Nephron progenitor cell (in vitro differentiated cells): ENCODE measurements around the gene SKIC8.

ENCODE experiments used
- DNase-seq: peaks from one replicate; pipeline ENCODE4 v3.0.0; 2021
- H3K27ac Mint-ChIP-seq: 2 replicates; pipeline ENCODE4 v1.8.0; 2021; ENCODE audit warnings: mild to moderate bottlenecking, moderate library complexity, mixed read lengths
- H3K27me3 Mint-ChIP-seq: 2 replicates; pipeline ENCODE4 v1.8.0; 2021; ENCODE audit warnings: mild to moderate bottlenecking, low read depth, mixed read lengths; ENCODE audit not compliant: poor library complexity
- H3K36me3 Mint-ChIP-seq: 2 replicates; pipeline ENCODE4 v1.8.0; 2021; ENCODE audit warnings: low read depth, mixed read lengths
- H3K4me1 Mint-ChIP-seq: 2 replicates; pipeline ENCODE4 v1.8.0; 2021; ENCODE audit warnings: mixed read lengths
- H3K4me3 Mint-ChIP-seq: 2 replicates; pipeline ENCODE4 v1.8.0; 2021; ENCODE audit warnings: mild to moderate bottlenecking, moderate library complexity, mixed read lengths
- H3K9me3 Mint-ChIP-seq: 2 replicates; pipeline ENCODE4 v1.8.0; 2021; ENCODE audit warnings: mild to moderate bottlenecking, moderate library complexity, mixed read lengths
- TF ChIP-seq, protein P1 (sequence below): fragments of 200-600 bp; sonication (generic); IDR thresholded peaks from 2 replicates; pipeline ENCODE4 v1.5.0; 2021; ENCODE audit warnings: antibody characterized with exemption

Gene SKIC8

DNA sequence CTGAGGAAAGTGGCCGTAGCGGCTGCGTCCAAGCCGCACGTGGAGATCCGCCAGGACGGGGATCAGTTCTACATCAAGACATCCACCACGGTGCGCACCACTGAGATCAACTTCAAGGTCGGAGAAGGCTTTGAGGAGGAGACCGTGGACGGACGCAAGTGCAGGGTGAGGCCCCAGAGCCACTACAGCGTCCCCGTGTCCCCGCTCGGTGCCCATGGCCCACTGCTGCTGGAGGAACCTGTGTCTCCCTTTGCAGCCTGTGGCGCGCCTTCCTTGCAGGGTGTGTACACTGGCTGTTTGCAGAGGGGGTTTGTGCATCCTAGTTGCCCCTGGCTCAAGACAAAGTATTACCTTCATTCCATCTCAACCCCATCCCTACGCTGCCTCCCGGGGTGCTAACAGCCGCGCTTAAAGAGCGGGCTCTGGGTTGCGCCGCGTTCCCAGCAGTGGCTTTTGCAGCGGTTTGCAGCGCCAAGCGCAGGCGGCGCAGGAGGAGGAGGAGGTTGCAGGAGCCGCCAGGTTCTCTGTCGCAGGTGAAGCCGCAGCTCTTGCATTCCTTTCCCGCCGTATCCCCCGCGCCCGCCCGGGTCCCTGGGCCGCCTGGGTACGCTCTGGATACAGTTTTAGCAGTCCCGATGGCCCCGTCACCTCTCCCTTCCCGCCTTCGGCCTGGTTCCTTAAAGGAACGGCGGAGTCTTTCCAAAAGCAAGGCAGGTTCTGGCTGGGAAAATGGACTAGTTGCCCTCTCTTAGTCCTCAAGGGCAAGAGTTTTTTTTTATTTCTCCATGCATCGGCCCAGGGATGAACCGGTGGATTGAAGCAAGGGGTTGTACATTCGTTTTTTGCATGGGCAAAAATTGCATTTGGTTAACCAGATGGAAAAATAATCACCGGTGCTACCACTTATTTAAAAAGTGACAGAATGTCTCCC, 41.9 kb upstream of the SKIC8 start:
- no peaks in the 10 kb centered on the region for H3K27me3 Mint-ChIP-seq
- TF ChIP-seq, protein P1, sequence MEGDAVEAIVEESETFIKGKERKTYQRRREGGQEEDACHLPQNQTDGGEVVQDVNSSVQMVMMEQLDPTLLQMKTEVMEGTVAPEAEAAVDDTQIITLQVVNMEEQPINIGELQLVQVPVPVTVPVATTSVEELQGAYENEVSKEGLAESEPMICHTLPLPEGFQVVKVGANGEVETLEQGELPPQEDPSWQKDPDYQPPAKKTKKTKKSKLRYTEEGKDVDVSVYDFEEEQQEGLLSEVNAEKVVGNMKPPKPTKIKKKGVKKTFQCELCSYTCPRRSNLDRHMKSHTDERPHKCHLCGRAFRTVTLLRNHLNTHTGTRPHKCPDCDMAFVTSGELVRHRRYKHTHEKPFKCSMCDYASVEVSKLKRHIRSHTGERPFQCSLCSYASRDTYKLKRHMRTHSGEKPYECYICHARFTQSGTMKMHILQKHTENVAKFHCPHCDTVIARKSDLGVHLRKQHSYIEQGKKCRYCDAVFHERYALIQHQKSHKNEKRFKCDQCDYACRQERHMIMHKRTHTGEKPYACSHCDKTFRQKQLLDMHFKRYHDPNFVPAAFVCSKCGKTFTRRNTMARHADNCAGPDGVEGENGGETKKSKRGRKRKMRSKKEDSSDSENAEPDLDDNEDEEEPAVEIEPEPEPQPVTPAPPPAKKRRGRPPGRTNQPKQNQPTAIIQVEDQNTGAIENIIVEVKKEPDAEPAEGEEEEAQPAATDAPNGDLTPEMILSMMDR: no peak
- peak overlapping the region; percentile 71 for H3K4me3 Mint-ChIP-seq
- peaks cover 16% of the 10 kb centered on the region for H3K4me1 Mint-ChIP-seq
- DNase-seq: peak; percentile 55
- no peaks in the 10 kb centered on the region for H3K9me3 Mint-ChIP-seq
- H3K36me3 Mint-ChIP-seq: no peaks in the 10 kb centered on the region
- H3K27ac Mint-ChIP-seq: no peak overlapping the region

GRCh38 chr15:78340231-78341056, 41.0 kb upstream of the SKIC8 start, which contains the start of gene CRABP1:
TSS of gene CRABP1 (plus strand) at chr15:78340353. CDS start at chr15:78340429, 76 bp downstream.
- Mint-ChIP-seq H3K27ac (no peak within 1 kb of the TSS), H3K4me1 (peaks cover 12% of the 10 kb centered on the region), H3K9me3 (no peaks in the 10 kb centered on the region), H3K27me3 (no peaks in the 10 kb centered on the region), H3K36me3 (no peaks in the 10 kb centered on the region), H3K4me3 (peak within 1 kb of the TSS; percentile 71)
- TF ChIP-seq, protein P1: no peak
- DNase-seq: peak; percentile 59

GRCh38 chr15:78339559-78339958, 40.1 kb upstream of the SKIC8 start:
- Mint-ChIP-seq H3K36me3 (no peaks in the 10 kb centered on the region), H3K4me3 (peak overlapping the region; percentile 47), H3K9me3 (no peaks in the 10 kb centered on the region), H3K27me3 (no peaks in the 10 kb centered on the region), H3K27ac (no peak overlapping the region), H3K4me1 (peaks cover 6% of the 10 kb centered on the region)
- DNase-seq: no peak
- TF ChIP-seq, protein P1: no peak

- Mint-ChIP-seq H3K9me3 (no peaks in the 10 kb centered on the region), H3K4me1 (peaks cover 6% of the 10 kb centered on the region), H3K36me3 (no peaks in the 10 kb centered on the region), H3K4me3 (peak overlapping the region; percentile 39), H3K27me3 (no peaks in the 10 kb centered on the region), H3K27ac (no peak overlapping the region)
- DNase-seq: no peak
- TF ChIP-seq, protein P1: no peak
Measured at GRCh38 chr15:78338781-78339180, 39.4 kb upstream of the SKIC8 start.

GRCh38 chr15:78335985-78336384, 36.6 kb upstream of the SKIC8 start:
- Mint-ChIP-seq H3K27ac (no peak overlapping the region), H3K36me3 (no peaks in the 10 kb centered on the region), H3K4me3 (no peak overlapping the region), H3K9me3 (no peaks in the 10 kb centered on the region), H3K4me1 (peaks cover 11% of the 10 kb centered on the region), H3K27me3 (no peaks in the 10 kb centered on the region)
- DNase-seq: no peak
- TF ChIP-seq, protein P1: no peak
